Breast epithelium (tissue), 4 donors: ENCODE results near the gene DCANP1. TPM values are rescaled to one million over a fixed set of nuclear protein-coding genes. Genes with fewer than 3 reads are reported as not detected.

Experiments used
- DNase-seq, 2 donors: peaks; one replicate each; pipeline ENCODE4 v3.0.0-alpha.2; 2019; ENCODE audit warnings: low spot score in 2 of 2
- H3K27ac ChIP-seq, 2 donors: fragments of 200-600 bp; sonication (generic) in 1 of 2; one replicate each; pipeline ENCODE4 v1.5.1; 2016 to 2019; ENCODE audit warnings: mild to moderate bottlenecking in 1 of 2
- H3K27me3 ChIP-seq, 2 donors: fragments of 200-600 bp; sonication (generic) in 1 of 2; one replicate each; pipeline versions ENCODE4 v1.5.1 to v1.6.0; 2017 to 2019; ENCODE audit warnings: control low read depth in 1 of 2, mild to moderate bottlenecking in 1 of 2
- H3K36me3 ChIP-seq: fragments of 200-600 bp; one replicate; pipeline ENCODE4 v1.5.1; 2019
- H3K4me1 ChIP-seq, 2 donors: fragments of 200-600 bp; sonication (generic); one replicate each; pipeline ENCODE4 v1.5.1; 2016 to 2019; ENCODE audit warnings: control low read depth in 1 of 2
- H3K4me3 ChIP-seq, 3 donors: fragments of 200-600 bp; sonication (generic); 1 replicate in 2 of 3; 2 replicates in 1 of 3; pipeline ENCODE4 v1.5.1; 2016 to 2019; ENCODE audit warnings: mild to moderate bottlenecking in 3 of 3, moderate library complexity in 2 of 3
- H3K9me3 ChIP-seq, 2 donors: fragments of 200-600 bp; sonication (generic) in 1 of 2; one replicate each; pipeline ENCODE4 v1.5.1; 2016 to 2019; ENCODE audit warnings: control low read depth in 1 of 2
- POLR2A ChIP-seq: fragments of 450-650 bp; IDR thresholded peaks from one replicate; pipeline ENCODE4 v1.6.1; 2016; ENCODE audit warnings: antibody characterized with exemption, mild to moderate bottlenecking, moderate library complexity
- POLR2AphosphoS5 ChIP-seq, 3 donors: sonication (generic); formaldehyde crosslinking; IDR thresholded peaks; one replicate each; pipeline ENCODE4 v1.6.1; 2017; ENCODE audit warnings: antibody characterized with exemption in 3 of 3
- intact Hi-C: fragments of 100-400 bp; cut with DNase I; formaldehyde crosslinking; loops from one replicate; pipeline ENCODE4 v1.15.1; 2023; ENCODE audit warnings: low total_unique reads
- total RNA-seq, 3 donors: library from RNA; depleted of rRNA; stranded (reverse); fragments of >200 nt; gene quantifications; one replicate each; pipeline ENCODE4 v1.1.0, GENCODE V29; 2016
- TF ChIP-seq, protein P1 (sequence below), 3 donors: fragments of 450-650 bp; IDR thresholded peaks; one replicate each; pipeline ENCODE4 v1.5.1; 2016 to 2017; ENCODE audit warnings: antibody characterized with exemption in 3 of 3, mild to moderate bottlenecking in 3 of 3, moderate library complexity in 3 of 3

DCANP1 gene
- total RNA-seq, 3 donors from 2014 or later, result not detected

DNA sequence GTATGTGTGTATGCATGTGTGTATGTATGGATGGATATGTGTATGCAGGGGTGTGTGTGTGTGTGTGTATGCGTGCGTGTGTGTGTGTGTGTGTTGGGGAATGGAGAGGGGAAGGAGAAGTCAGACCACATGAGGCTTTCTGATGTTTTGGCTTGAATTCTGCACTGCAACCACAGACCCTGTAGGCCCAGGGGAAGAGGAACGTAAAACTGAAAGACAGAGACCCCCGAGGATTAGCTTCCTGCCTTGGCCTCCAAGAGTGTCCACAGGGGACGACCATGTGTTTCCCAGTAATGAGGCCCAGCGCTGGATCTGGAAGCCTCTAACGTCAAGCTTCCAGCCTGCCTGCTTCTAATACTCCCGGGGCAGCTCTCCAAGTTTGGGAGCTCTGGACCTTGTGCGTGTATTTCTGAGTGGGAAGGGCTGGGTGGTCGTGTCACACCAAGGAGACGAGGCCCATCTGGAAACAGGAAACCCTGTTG is 5.8 kb downstream of the DCANP1 start:
- intact Hi-C loops, result no loop called here
- H3K9me3 ChIP-seq, result no peaks in the 10 kb centered on the region
- H3K4me1 ChIP-seq, result no peaks in the 10 kb centered on the region
- peak in 1 of 2 donors; percentile 13 for DNase-seq
- H3K27ac ChIP-seq, result no peak overlapping the region
- no peak for TF ChIP-seq POLR2AphosphoS5 (IDR thresholded peaks at IDR 0.05)
- TF ChIP-seq POLR2A, result no peak
- TF ChIP-seq, protein P1, sequence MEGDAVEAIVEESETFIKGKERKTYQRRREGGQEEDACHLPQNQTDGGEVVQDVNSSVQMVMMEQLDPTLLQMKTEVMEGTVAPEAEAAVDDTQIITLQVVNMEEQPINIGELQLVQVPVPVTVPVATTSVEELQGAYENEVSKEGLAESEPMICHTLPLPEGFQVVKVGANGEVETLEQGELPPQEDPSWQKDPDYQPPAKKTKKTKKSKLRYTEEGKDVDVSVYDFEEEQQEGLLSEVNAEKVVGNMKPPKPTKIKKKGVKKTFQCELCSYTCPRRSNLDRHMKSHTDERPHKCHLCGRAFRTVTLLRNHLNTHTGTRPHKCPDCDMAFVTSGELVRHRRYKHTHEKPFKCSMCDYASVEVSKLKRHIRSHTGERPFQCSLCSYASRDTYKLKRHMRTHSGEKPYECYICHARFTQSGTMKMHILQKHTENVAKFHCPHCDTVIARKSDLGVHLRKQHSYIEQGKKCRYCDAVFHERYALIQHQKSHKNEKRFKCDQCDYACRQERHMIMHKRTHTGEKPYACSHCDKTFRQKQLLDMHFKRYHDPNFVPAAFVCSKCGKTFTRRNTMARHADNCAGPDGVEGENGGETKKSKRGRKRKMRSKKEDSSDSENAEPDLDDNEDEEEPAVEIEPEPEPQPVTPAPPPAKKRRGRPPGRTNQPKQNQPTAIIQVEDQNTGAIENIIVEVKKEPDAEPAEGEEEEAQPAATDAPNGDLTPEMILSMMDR (IDR thresholded peaks at IDR 0.05), result no peak
- H3K36me3 ChIP-seq, result no peaks in the 10 kb centered on the region
- no peaks in the 10 kb centered on the region for H3K27me3 ChIP-seq
- H3K4me3 ChIP-seq, result no peak overlapping the region

DNA sequence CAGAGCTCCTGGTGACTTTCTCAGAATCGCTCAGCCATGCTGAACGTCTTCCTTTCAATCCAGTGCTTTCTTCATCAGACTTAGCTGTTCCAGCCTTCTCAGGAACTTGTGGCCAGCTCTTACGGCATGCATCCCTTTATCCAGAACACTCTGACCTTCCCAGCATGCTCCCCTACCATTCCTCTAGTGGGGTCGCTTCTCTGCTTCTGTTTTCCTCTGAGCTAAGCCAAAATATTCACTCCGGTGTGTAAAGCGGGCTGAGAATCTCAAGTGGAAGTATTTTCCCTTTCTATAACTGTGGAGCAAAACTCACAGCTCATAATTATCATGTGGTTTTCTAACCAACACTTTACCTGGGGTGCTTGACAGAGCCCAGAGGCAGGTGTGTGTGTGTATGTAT is 6.2 kb downstream of the DCANP1 start:
- no peak for DNase-seq

DNA sequence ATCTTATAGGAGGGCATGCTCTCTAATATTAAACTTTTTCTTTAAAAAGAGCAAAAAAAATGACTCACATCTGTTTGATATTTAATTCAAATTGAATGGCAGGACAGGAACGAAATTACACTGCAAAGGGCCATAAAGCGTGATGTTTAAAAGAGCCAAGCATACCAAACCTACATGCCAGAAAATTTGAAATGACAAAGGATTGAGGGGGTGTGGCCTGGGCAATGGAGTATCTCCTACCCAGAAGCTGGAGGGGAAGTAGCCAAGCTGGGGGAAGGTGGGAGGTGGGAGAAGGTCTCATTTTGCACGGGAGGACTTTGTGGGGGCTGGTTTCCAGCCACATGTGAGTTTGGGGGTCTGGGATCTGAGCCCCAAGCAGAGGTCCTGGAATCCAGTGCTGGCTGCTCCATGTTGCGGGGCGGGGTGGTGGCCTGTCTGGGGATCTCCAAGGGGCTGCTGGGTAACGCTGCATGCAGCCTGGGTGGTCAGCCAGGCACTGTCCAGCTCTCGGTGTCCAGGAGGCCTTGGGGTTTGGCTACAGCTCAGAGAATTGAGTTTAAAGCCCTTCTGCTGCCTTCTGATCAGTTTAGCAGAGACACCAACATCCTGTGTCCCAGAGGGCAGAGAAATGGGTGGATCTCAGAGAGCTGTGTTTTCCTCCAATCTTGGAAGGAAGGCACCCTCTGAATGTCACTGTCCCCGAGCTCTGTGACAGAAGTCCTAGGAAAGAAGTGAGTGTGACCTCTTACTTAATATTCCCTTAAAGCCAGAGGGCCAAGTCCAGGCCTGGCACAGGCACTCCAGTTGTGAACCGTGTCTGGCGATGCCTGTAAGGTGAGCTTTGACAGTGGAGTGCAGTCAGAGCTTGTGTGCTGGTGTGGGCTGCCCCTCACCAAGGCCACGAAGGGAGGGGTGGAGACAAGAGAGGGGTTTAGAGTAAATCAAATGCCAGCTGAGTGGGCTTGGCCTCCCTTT is 7.6 kb downstream of the DCANP1 start:
- Histone ChIP-seq H3K4me1 (no peaks in the 10 kb centered on the region), H3K9me3 (no peaks in the 10 kb centered on the region), H3K27me3 (peaks cover 0 to 7% of the 10 kb centered on the region in 2 donors), H3K4me3 (no peak overlapping the region), H3K27ac (no peak overlapping the region), H3K36me3 (no peaks in the 10 kb centered on the region)
- intact Hi-C loops, result loop anchor here (5.0 kb wide), 1 partner anchor 1013 kb away; no protein-coding TSS in a partner anchor
- TF ChIP-seq, protein P1 (IDR thresholded peaks at IDR 0.05), result no peak
- TF ChIP-seq POLR2AphosphoS5 (IDR thresholded peaks at IDR 0.05) (no peak), POLR2A (no peak)
- peak in 1 of 2 donors; percentile 9 for DNase-seq

More for the DNA sequence above, 6.2 kb downstream of the DCANP1 start:
- H3K4me3 ChIP-seq, result no peak overlapping the region
- no peaks in the 10 kb centered on the region for H3K36me3 ChIP-seq
- TF ChIP-seq, protein P1 (IDR thresholded peaks at IDR 0.05), result no peak
- H3K27me3 ChIP-seq, result no peaks in the 10 kb centered on the region
- H3K9me3 ChIP-seq, result no peaks in the 10 kb centered on the region
- intact Hi-C loops, result no loop called here
- no peaks in the 10 kb centered on the region for H3K4me1 ChIP-seq
- H3K27ac ChIP-seq, result no peak overlapping the region

DNA sequence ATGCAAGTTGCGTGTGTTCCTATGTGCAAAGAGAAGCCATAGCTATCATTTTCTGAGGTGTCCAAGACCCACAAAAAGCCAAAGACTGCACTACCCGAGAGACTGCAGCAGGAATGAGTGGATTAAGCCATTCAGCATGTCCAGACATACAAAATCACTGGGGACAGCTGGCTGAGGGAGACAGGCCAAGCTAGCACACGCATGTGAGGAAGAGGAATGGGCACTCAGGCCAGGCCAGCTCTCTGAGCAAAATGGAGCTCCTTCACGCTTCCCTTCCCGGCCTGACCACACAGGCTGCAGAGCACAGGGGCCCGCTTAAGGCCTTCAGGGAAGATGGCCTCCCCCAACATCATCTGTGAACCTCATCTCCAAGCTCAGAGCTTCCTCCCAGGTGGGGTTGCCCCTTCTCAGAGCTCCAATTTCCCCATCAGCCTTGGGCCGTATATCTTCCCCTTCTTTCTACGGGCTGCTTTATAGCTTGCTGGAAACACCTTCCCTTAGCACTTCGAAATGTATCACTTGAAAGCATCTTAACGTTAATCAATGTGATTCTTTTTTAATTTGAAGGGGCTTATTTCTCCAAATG is 8.4 kb downstream of the DCANP1 start:
- no peak for TF ChIP-seq POLR2AphosphoS5 (IDR thresholded peaks at IDR 0.05)
- TF ChIP-seq, protein P1 (IDR thresholded peaks at IDR 0.05), result no peak
- no peak for TF ChIP-seq POLR2A
- peak in 1 of 2 donors; percentile 10 for DNase-seq
- no peak overlapping the region for H3K4me3 ChIP-seq
- intact Hi-C loops, result loop anchor here (5.0 kb wide), 1 partner anchor 1014 kb away; no protein-coding TSS in a partner anchor
- no peaks in the 10 kb centered on the region for H3K4me1 ChIP-seq
- H3K9me3 ChIP-seq, result no peaks in the 10 kb centered on the region
- peaks cover 0 to 7% of the 10 kb centered on the region in 2 donors for H3K27me3 ChIP-seq
- no peak overlapping the region for H3K27ac ChIP-seq
- H3K36me3 ChIP-seq, result no peaks in the 10 kb centered on the region
